HG03575 (cell line): Measurements from ENCODE around the gene ZNF280D.
"Not testable (repeated sequence)": the region's sequence is repeated elsewhere in the genome, so short reads cannot be mapped to it uniquely, and the experiment has no call there.

Experiments
- ATAC-seq: cut with Tn5 transposase; IDR thresholded peaks from one replicate; pipeline ENCODE4 v1.9.1; 2021; ENCODE audit not compliant: unreplicated experiment, insufficient number of reproducible peaks, low FRiP score; ENCODE audit errors: extremely low read depth

The ZNF280D gene

GRCh38 chr15:56733136-56734012 lies at the start of gene ZNF280D:
ZNF280D (minus strand) TSS chr15:56733509; CDS start chr15:56707109, 26,400 bp downstream.
- ATAC-seq: no peak

GRCh38 chr15:56782306-56782705 lies 49.0 kb upstream of the ZNF280D start:
- ATAC-seq: no peak

- ATAC-seq: no peak
Measured at GRCh38 chr15:56781666-56782065, 48.4 kb upstream of the ZNF280D start.

GRCh38 chr15:56780102-56780725 lies 46.9 kb upstream of the ZNF280D start:
- ATAC-seq: not testable (repeated sequence)

- not testable (repeated sequence) for ATAC-seq
Measured at GRCh38 chr15:56779449-56779848, 46.1 kb upstream of the ZNF280D start.

GRCh38 chr15:56778761-56779160 lies 45.5 kb upstream of the ZNF280D start:
- ATAC-seq: no peak

- no peak for ATAC-seq
Measured at GRCh38 chr15:56776839-56777238, 43.5 kb upstream of the ZNF280D start.

- ATAC-seq: no peak
Measured at GRCh38 chr15:56775641-56776040, 42.3 kb upstream of the ZNF280D start.

GRCh38 chr15:56774356-56774755 lies 41.0 kb upstream of the ZNF280D start:
- no peak for ATAC-seq

- ATAC-seq: no peak
Measured at GRCh38 chr15:56772868-56773639, 39.7 kb upstream of the ZNF280D start.

GRCh38 chr15:56770173-56770572 lies 36.9 kb upstream of the ZNF280D start:
- ATAC-seq: no peak

GRCh38 chr15:56767315-56767714 lies 34.0 kb upstream of the ZNF280D start:
- no peak for ATAC-seq

- no peak for ATAC-seq
Measured at GRCh38 chr15:56765251-56765650, 31.9 kb upstream of the ZNF280D start.

- no peak for ATAC-seq
Measured at GRCh38 chr15:56763141-56763895, 30.0 kb upstream of the ZNF280D start.

- ATAC-seq: no peak
Measured at GRCh38 chr15:56760186-56760585, 26.9 kb upstream of the ZNF280D start.

GRCh38 chr15:56759450-56759845 lies 26.1 kb upstream of the ZNF280D start:
- no peak for ATAC-seq

GRCh38 chr15:56758770-56759449 lies 25.6 kb upstream of the ZNF280D start:
- ATAC-seq: no peak

GRCh38 chr15:56757875-56758274 lies 24.6 kb upstream of the ZNF280D start:
- no peak for ATAC-seq
